Retinal pigment epithelial cell (primary cell): ENCODE data around the gene MGAT4A.

Source experiments
- DNase-seq: peaks from one replicate; pipeline ENCODE4 v3.0.0-alpha.2; 2010; ENCODE audit warnings: low read depth
- H3K4me3 ChIP-seq: 2 replicates; pipeline ENCODE4 v1.5.1; 2011; ENCODE audit warnings: mild to moderate bottlenecking, low read length, control low read depth, moderate library complexity
- TF ChIP-seq, protein P1 (sequence below): conservative IDR thresholded peaks from 2 replicates; pipeline ENCODE4 v1.5.1; 2011; ENCODE audit warnings: low read depth, low read length, control low read depth, inconsistent platforms

Gene MGAT4A

DNA sequence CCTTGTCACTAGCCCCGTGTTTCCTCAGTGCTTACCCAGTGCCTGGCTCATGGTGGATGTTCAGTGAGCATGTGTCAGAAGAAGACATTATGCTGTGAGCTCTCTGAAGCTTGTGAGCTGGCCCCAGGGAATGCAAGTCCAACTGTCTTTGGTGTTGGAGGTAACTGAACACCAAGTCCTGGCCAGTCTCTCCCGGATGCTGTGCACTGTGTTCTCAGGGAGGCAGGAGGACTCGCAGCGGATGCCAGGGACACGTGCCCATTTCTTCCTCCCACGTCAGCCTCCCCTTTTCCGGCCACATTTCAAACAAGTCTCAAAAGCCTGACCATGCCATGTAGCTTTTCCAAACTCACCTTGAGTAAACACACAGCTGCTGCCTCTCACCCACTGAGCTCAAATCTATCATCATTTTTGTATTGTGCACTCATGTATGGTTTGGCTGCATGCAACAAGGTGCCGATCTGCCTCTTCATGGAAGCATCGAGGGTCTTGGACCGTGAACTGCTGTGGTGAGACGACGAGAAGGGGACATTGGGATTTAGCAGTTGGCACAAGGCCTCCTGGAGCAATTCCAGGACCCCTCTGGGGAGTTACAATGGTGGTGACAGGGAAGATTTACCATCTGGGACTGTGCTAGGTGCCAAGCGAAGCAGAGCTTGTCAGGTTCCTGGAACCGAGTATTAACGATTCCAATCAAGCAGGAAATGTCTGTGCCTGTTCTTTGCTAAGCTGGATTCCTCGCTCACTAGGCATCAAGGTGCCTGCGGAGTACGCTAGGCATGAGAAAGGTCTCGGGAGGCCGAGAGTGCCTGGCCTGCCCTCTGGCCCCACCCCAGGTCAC lies 44.4 kb upstream of the MGAT4A start:
- TF ChIP-seq, protein P1, sequence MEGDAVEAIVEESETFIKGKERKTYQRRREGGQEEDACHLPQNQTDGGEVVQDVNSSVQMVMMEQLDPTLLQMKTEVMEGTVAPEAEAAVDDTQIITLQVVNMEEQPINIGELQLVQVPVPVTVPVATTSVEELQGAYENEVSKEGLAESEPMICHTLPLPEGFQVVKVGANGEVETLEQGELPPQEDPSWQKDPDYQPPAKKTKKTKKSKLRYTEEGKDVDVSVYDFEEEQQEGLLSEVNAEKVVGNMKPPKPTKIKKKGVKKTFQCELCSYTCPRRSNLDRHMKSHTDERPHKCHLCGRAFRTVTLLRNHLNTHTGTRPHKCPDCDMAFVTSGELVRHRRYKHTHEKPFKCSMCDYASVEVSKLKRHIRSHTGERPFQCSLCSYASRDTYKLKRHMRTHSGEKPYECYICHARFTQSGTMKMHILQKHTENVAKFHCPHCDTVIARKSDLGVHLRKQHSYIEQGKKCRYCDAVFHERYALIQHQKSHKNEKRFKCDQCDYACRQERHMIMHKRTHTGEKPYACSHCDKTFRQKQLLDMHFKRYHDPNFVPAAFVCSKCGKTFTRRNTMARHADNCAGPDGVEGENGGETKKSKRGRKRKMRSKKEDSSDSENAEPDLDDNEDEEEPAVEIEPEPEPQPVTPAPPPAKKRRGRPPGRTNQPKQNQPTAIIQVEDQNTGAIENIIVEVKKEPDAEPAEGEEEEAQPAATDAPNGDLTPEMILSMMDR, result no peak
- H3K4me3 ChIP-seq, result no peak overlapping the region
- no peak for DNase-seq

DNA sequence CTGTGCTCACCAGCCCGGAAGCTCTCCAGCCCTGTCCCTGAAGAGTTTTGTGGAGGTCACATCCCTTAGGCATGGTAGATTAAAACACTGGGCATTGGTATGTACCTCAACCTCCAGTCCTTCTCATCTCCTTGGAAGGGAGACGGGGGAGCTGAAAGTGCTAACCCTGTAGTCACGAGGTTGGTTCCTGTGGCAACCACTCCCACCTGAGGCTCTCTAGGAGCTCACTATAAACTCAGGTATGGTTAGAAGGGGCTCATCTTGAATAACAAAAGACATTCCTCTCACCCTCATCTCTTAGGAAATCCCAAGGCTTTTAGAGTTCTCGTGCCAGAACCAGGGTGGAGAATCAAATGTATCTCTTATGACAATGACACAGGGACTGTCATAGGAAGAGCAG lies 43.0 kb upstream of the MGAT4A start:
- H3K4me3 ChIP-seq, result no peak overlapping the region
- TF ChIP-seq, protein P1, result no peak
- DNase-seq, result no peak

DNA sequence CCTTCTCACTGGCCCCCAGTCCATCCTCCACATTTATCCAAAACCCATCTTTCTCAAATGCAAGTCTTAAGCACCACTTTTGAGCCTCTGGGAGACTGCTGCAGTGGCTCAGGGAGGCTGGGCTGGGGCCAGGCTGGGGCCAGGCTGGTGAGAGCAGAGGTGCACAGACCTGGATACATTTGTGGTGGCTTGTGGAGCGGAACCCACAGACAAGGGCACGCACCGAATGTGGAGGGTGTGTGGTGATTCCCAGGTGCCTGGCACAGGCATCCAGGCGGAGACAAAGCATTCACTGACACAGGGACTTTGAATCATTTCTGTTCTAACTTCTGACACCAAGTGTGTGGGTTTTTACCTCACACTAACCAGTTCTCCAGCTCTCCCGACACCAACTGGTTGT lies 42.2 kb upstream of the MGAT4A start:
- TF ChIP-seq, protein P1, result no peak

DNA sequence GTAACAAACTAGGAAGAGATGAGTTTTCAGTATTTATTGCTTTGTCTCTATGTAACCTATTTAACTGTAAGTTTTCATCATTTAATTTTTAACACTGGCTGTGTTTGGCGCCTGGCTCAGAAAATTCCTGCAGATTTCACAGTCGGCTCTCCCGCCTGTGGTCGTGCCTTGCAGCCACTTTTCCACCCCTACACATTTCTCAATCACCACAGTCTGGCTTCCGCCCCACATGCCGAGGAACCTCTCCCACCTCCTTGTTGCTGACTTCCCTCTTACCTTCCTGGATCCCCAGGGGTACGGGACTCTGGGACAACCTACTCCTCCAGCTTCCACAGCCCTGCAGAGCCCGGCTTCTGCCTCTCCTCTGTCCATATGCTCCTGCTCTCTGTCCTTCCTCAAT lies 41.6 kb upstream of the MGAT4A start:
- DNase-seq, result no peak
- TF ChIP-seq, protein P1, result no peak
- no peak overlapping the region for H3K4me3 ChIP-seq

More for the DNA sequence above, 42.2 kb upstream of the MGAT4A start:
- no peak for DNase-seq
- H3K4me3 ChIP-seq, result no peak overlapping the region

DNA sequence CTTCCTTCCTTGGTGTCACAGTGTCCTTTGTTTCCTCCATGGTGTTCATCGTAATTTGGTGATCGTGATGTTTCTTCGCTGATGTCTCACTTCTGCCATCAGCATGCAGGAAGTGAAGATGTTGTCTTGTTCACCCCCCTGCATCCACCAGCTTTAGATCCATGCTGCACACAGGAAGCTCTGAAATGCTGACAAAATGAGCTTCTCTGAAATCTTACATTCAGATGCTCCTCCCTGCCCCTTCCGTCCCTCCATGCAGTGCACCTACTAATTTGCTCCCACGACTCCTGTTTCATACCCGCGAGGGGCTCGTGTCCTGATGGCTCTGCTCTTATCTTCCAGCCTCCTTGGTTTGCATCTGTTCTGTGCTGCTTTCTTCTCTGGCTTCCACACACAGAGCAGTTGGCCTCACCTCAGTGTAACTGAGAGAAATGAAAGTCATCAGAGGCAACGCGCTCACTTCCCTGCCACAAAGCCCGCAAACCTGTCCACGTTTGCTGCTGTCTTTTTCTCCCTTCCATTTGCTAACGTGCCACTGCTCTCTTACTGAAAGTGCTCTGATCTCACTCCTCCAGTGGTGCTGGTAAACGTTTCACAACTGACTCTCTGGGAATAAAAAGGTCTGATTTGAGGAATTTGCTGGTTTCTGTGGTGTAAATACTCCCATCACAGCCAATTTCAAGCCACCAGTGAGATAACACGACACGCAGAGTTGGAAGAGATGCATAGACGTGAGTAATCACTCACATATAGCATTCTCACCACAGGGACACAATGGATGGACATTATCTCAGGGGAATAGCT lies 41.0 kb upstream of the MGAT4A start:
- no peak overlapping the region for H3K4me3 ChIP-seq
- no peak for DNase-seq
- TF ChIP-seq, protein P1, result no peak

DNA sequence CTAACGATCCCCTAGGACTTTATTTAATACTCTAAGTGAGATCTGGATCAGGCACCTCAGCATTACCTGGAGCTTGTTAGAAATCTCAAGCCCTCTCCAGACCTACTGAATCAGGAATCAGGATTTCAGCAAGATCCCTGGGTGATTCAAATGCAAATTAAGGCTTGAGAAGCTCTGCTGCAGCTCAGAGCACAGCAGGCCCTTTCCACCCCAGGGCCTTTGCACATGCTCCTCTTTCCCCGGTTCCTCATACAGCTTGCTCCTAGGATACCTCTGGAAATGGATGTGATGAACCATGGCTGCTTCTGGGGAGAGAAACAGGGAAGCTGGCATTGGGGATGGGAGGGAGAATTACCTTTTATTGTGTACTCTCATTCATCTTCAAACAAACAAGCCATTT lies 40.3 kb upstream of the MGAT4A start:
- TF ChIP-seq, protein P1, result no peak
- DNase-seq, result no peak
- H3K4me3 ChIP-seq, result no peak overlapping the region

DNA sequence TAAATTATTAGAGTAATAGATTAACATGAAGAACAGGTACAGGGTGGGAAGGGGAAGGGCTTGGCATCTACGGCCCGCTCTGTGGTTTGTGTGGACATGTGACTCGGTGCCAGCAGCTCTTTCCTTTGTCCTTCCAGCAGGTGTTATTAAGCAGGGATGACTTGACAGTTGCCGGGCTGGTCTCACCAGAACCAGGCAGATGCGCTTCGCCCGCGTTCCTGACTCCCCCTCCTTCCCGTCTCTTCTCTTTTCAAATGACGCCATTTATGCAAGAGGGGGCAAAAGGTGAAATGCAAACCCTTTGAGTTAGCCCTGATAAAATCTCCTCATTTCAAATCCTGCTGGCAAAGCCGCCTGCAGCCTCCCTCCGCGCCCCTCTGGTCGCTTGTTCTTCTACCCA lies 38.9 kb upstream of the MGAT4A start:
- no peak overlapping the region for H3K4me3 ChIP-seq
- no peak for DNase-seq
- TF ChIP-seq, protein P1, result no peak
